ENCODE measurements around the gene NCKAP5L.
"Not testable (repeated sequence)": the region's sequence is repeated elsewhere in the genome, so short reads cannot be mapped to it uniquely, and the experiment has no call there.

NCKAP5L gene

DNA sequence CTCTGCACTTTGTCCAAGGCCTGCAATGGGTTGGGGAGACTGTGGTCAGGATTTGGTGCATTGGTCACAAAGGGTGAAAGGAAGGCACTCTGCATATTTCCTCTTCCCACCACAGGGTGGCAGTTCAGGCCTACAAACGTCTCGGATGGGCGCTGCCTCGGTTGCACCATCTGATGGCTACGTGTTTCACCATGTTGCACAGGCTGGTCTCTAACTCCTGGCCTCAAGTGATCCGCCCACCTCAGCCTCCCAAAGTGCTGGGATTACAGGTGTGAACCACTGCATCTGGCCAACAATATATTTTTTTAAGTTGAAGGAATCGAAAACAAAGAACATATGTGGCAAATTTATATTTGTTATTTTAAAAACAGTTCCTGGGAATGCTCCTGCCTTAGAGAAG, 51.8 kb downstream of the NCKAP5L start:
- peak in 5 of 6 experiments; percentile 6 to 38 (median 26) for DNase-seq

DNA sequence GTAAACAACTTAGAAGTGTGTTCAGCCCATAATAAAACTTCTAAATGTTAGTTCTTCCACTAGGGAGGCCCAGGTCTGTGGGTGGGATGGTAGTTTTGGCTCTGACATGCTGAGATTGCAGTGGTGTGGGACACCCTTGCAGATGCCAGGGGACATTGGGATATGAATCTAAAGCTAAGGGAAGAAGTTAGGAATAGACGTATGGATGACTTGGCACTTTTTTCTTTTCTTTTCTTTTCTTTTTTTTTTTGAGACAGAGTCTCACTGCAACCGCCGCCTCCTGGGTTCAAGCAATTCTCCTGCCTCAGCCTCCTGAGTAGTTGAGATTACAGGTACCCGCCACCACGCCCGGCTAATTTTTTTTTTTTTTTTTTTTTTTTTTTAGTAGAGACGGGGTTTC, 55.1 kb downstream of the NCKAP5L start:
- not testable (repeated sequence) for DNase-seq

DNA sequence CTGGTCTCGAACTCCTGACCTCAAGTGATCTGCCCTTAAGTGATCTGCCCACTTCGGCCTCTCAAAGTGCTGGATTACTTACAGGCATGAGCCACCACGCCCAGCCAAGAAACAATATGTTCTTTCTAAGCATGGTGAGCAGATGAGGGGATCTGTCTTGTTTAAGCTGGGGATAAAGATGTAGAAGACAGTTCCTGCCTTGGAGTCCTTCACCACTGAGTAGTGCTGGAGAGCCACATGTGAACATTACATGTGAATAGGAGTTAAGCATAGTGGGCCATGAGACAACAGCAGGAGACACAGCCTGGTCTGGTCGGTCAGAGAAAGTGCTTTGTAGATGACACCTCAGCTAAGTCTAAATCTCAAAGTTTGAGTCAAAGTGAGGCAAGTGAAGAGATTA, 60.9 kb downstream of the NCKAP5L start:
- DNase-seq: no peak

DNA sequence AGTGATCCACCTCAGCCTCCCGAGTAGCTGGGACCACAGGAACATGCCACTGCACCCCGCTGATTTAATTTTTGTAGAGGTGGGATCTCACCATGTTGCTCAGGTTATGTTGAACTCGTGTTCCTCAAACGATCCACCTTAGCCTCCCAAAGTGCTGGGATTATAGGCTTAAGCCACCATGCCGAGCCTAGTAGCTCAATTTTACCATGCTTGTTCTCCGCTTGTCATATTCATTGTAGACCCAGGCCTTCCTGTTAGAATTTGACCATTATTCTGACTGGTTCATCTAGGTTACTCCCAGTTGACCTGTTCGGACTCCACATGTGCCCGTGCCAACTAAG, 62.1 kb downstream of the NCKAP5L start:
- no peak for DNase-seq

DNA sequence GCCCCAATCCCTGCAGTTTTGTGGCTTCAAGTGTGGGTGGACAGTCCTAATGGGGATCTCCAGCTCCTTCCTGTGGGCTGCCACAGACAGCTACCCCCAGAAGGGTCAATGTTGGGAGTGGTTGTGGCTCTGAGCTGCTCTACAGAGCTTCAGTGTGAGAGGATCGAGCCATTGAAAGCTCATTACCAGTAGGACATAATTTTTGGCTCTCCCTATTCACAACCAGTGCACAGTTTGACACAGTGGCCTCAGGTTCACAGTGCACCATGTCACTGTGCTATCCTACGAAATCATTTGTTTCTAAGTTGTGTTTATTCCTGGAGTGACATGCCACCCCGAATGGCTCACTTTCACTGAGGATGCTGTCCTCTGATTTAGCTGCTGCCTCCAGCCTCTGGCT, 64.1 kb downstream of the NCKAP5L start:
- DNase-seq: no peak

DNA sequence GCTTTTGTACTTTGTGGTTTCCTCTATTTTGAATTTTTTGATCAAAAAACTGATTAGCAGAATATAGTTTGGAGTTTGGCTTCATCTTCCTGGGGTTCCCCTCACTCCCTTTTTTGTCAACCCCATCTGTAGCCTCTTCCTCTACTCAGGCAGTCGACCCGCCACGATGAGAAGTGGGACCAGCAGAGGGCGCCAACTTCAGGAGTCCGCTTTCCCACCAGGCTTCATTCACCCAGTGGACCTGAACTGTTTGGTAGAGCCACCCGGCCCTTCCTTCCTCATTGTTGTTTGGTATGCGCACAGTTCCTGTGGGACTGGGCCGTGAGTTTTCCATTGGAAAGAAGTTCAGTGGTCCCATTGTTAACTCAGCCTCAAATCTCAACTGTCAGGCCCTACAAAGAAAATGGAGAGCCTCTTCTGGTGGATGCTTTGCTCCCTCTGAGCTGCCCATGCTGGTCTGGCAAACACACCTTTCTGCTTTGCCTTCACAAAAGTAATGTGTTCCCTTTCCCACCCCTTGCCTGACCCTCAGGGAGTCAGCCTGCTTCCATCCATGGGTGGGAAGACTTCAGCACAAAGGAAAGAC, 65.1 kb downstream of the NCKAP5L start:
- peak; percentile 35 to 76 (median 70) for DNase-seq

DNA sequence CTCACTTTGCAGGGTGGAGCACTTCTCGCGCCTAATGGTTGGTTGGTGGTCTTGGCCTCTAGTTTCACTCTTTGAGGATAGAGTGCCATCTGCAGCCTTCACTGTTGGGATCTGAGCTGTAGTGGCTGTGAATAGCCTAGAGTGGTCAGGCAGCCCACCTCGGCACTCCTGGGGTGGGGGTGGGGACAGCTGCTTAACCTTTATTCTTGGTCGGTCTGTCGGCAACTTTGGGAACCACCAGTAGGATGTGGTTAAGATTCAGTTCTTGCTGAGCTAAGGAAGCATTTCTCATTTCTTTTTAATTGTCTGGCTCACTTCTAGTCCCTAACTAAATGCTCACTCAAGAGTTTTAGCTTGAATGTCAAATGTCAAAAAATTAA, 65.8 kb downstream of the NCKAP5L start:
- DNase-seq: no peak

DNA sequence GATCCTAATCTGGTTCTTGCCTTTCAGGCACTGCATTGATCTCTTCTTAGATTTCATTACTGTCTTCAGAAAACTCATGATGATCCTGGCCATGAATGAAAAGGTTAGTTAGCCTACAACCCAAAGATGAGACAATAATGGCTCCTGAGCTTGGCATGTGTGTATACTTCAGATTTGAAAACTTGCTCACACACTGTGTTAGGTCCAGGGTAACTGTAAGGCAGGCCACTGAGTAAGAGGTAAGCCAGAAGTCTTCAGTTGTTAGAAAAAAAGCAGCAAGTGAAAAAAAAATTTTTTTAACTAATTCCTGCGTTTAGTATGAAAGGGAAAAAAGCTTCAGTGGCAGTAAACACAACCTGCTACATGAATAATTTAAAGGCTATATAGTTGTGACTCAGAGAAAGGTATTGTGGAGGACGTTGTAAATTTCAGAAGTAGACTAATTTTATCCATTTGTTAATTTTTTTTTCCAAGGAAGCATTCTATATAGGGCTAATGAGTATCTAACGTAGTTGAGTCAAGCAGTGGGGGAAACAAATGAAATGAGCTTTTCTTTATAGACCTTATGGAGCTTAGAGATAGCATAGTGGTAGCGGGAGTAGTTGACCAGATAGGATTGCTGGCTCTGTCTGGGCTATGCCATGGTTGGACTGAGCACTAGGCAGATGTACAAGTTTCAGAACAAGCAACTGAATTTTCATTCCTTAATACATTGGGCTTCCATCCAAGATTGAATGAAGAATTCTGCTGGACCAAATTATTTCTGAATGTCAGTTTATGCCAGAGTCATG, 66.3 kb downstream of the NCKAP5L start:
- no peak for DNase-seq

DNA sequence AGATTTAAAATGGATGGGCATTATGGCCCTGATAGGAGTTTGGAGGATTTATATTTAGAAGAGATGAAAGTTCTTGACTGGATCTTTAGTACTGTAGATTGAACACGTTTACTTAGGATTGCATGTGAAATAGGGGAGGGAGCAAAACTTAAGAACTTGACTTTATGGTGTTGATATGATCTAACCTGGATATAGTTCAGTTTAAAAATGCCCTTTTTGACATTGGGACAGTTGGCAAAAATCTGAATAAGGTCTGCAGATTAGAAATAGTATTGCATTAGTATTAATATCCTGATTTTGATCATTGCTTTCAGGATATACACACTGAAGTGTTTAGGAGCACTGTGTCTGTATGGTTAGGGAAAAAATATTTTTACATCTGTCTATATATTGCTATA, 77.2 kb downstream of the NCKAP5L start:
- DNase-seq: no peak

DNA sequence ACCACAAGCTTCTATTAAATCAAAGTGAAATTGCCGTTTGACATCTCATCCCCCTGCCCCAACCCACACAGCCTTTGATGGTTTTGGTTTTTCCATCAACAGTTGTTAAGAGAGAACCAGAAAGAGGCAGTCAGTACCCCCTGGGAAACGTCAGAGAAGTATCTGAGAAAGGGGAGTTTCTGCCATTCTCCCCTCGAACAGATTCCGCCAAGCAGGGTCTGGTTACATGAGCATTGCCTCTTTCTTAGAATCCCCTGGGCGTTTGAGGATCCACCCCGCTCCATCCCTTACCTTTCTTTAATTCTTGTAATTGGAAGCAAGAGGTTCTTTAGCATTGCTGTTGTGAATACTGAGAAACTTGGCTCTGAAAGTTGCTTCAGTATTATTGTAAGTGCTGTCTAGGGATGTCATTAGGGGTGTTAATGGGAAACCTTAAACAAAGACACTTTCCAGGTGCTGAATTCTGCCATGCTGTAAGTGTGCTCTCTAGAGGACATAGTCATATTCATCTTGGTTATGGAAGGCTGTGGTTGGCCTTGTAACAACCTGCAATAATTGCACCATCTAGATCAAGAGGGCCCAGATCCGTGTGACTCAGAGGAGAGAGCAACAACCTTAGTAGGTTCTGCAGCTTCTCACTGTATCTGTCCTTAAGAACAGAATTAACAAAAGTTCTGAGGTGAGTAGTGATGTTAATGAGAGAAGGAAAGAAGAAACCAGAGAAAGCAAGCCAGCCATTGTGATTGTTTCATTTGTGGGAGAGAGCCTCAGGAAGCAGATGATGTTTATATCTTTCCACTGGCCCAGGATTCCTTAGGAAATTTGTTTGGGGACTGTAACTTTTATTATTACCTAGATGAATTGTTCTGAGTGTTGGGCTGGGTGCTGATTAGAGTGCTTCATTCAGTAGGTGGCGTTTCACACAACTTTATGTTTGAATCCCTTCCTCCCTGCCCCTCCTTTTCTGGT, 77.9 kb downstream of the NCKAP5L start:
- DNase-seq: peak in 4 of 6 experiments; percentile 3 to 20 (median 10)

DNA sequence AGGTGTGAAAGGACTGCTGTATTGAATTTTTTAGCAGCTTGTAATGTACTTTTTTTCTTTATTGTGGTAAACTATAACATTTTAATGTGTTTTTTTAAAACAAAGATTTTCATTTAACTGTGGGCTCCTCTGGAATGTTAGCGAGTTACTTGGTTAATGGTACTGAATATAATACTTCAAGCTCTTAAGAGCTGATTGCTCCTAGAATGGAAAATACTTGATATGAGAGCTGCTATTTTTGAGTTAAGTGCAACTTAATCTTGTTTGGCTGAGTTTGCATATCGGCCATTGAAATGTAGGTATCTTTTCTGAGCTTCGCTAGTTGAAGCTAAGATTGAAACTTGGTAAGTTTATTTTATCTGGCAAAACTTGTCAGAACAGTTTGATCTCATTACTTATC, 79.4 kb downstream of the NCKAP5L start:
- DNase-seq: no peak

DNA sequence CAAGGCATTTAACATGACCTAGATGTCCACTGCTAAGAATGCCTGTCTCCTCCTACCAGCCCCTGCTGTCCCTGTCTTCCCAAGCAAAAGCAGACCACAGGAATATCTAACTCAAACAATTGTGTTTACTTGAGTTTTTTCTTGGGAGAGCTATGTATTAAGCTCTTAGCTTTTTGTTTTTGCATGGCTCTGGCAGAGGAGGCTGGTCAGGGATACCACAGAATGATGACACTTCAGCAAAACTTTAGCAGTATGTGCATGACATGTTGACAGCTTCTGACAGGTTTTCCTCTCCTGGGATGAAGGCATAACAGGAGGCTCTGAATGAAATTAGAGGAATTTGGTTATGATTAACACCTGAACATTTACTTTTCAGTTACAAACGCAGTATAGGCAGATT, 79.9 kb downstream of the NCKAP5L start:
- DNase-seq: no peak

DNA sequence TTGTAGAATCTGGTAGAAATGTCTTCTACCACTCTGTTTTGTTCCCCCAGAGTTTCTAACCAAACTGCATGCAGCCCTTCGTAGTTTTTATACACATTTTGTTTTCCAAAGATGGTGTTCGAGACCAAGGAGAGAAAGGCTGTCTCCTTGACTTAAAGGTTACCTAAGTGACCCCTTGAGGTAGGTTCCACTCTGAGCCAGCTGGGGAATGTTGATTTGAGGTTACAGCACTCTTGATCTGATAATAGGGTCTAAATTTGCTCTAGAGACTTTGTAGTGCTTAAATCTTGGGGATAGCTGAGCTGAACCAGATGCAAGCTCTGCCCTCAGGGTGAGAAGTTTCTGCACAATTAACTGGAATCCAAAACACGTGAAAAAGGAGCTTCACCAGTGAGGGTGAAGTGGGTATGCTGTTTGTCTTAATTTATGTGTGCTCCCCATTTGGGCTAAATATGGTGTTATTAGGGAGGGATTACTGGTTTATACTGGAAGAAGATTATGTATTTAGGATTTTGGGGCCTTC, 83.8 kb downstream of the NCKAP5L start:
- no peak for DNase-seq

DNA sequence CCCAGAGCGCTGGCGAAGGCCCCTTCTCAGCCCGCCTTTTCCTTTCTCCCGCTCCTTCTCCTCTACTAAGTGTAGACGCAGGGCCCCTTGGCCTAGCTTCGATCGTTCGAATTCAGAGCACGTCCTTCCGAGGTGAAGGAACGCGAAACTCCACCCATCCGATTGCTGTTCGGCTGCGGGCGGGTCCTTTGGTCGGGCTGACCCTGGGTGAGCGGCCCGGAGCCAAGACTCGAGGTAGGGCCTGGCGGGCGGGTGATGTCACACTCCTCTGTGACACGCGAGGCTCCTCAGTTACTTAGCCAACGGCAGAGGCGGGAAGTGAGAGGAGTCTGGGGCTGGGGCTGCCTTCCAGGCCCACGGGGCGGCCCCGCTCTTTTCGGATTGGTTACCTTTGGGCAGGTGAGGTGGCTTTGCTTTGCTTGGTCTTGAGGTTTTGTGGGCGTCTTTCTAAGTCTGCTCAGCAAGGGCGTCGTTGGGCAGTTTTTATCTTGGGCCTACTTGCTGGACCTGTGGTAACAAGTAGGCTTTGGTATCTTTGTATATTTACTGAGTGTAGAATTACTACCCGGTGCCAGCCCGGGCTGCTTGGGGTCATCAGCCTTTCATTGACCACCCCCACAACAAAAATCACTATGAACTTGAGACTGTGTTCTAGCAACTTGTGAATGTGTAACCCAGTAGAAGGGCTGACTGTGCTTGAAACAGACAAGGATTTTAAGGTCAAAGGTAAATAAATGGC, 86.2 kb downstream of the NCKAP5L start:
- DNase-seq: peak; percentile 79 to 90 (median 84)

Measured in stimulated activated naive CD4-positive, alpha-beta T cell (primary cell).